SU-DHL-6 (cell line): ENCODE results near the gene PDGFC.

Experiments
- H2AFZ ChIP-seq: fragments of 200-600 bp; sonication (generic); 2 replicates; pipeline ENCODE4 v1.6.1; 2014; ENCODE audit warnings: low read depth, mild to moderate bottlenecking, moderate library complexity, mixed read lengths, antibody characterized with exemption, low read length; ENCODE audit not compliant: severe bottlenecking
- H3F3A ChIP-seq: fragments of 200-600 bp; shearing (Covaris generic); 2 replicates; pipeline ENCODE4 v1.6.0; 2016; ENCODE audit warnings: antibody characterized with exemption, mild to moderate bottlenecking; ENCODE audit not compliant: insufficient read depth
- H3K27ac ChIP-seq: fragments of 200-600 bp; sonication (generic); 2 replicates; pipeline ENCODE4 v1.5.1; 2016; ENCODE audit warnings: low read depth, mild to moderate bottlenecking, low read length, moderate library complexity, mixed read lengths
- H3K27me3 ChIP-seq: fragments of 200-600 bp; sonication (generic), shearing (Covaris generic); 2 replicates; pipeline ENCODE4 v1.6.0; 2014; ENCODE audit warnings: mild to moderate bottlenecking, low read length
- H3K36me3 ChIP-seq: fragments of 200-600 bp; sonication (generic); 2 replicates; pipeline ENCODE4 v1.6.1; 2014; ENCODE audit warnings: mild to moderate bottlenecking, low read length, mixed read lengths
- H3K4me2 ChIP-seq: fragments of 300-600, 200-600 bp; shearing (Covaris generic), sonication (generic); 2 replicates; pipeline ENCODE4 v1.6.0; 2014; ENCODE audit warnings: low read length, low read depth, mild to moderate bottlenecking; ENCODE audit not compliant: poor library complexity, severe bottlenecking
- H3K4me3 ChIP-seq: fragments of 200-600 bp; sonication (generic); 2 replicates; pipeline ENCODE4 v1.5.1; 2014; ENCODE audit warnings: antibody characterized with exemption, low read length, mild to moderate bottlenecking, mixed read lengths; ENCODE audit not compliant: insufficient read depth, poor library complexity, severe bottlenecking
- H3K79me2 ChIP-seq: fragments of 200-600 bp; sonication (generic); 2 replicates; pipeline ENCODE4 v1.6.1; 2014; ENCODE audit warnings: mild to moderate bottlenecking, low read length, moderate library complexity; ENCODE audit not compliant: insufficient read depth
- H3K9ac ChIP-seq: fragments of 200-600 bp; sonication (generic); 2 replicates; pipeline ENCODE4 v1.7.0; 2014; ENCODE audit warnings: mild to moderate bottlenecking, low read length
- H3K9me2 ChIP-seq: fragments of 200-600 bp; sonication (generic); replicated peaks from 2 replicates; pipeline ENCODE4 v1.6.1; 2014; ENCODE audit warnings: low read length; ENCODE audit not compliant: insufficient read depth
- H3K9me3 ChIP-seq: fragments of 200-600 bp; sonication (generic); 2 replicates; pipeline ENCODE4 v1.6.1; 2014; ENCODE audit warnings: low read length, mixed read lengths; ENCODE audit not compliant: insufficient read depth
- H4K20me1 ChIP-seq: fragments of 200-600 bp; sonication (generic); 2 replicates; pipeline ENCODE4 v1.6.1; 2014; ENCODE audit warnings: low read depth, mild to moderate bottlenecking, antibody characterized with exemption, low read length, moderate library complexity, mixed read lengths
- EZH2phosphoT487 ChIP-seq: fragments of 200-600 bp; sonication (generic), shearing (Covaris generic); conservative IDR thresholded peaks from 2 replicates; pipeline ENCODE4 v1.6.1; 2018; ENCODE audit warnings: mild to moderate bottlenecking, antibody characterized with exemption, low read length, moderate library complexity, mixed read lengths
- TF ChIP-seq, protein P1 (sequence below): fragments of 200-600 bp; sonication (generic); IDR thresholded peaks from one replicate; pipeline ENCODE4 v1.5.1; 2017; ENCODE audit warnings: antibody characterized with exemption, mild to moderate bottlenecking, low read length, moderate library complexity; ENCODE audit not compliant: insufficient read depth, poor library complexity, severe bottlenecking

Gene PDGFC

GRCh38 chr4:157005193-157005592 lies 33.6 kb upstream of the PDGFC start:
- no peaks in the 10 kb centered on the region for H4K20me1 ChIP-seq
- H3K4me2 ChIP-seq = no peak overlapping the region
- no peak overlapping the region for H3K4me3 ChIP-seq
- no peaks in the 10 kb centered on the region for H3K36me3 ChIP-seq
- H3K79me2 ChIP-seq = no peaks in the 10 kb centered on the region
- no peaks in the 10 kb centered on the region for H3F3A ChIP-seq
- H2AFZ ChIP-seq = no peak overlapping the region
- no peaks in the 10 kb centered on the region for H3K9me3 ChIP-seq
- H3K27ac ChIP-seq = no peak overlapping the region
- no peaks in the 10 kb centered on the region for H3K9me2 ChIP-seq
- H3K27me3 ChIP-seq = no peaks in the 10 kb centered on the region
- TF ChIP-seq EZH2phosphoT487 = no peak
- TF ChIP-seq, protein P1, sequence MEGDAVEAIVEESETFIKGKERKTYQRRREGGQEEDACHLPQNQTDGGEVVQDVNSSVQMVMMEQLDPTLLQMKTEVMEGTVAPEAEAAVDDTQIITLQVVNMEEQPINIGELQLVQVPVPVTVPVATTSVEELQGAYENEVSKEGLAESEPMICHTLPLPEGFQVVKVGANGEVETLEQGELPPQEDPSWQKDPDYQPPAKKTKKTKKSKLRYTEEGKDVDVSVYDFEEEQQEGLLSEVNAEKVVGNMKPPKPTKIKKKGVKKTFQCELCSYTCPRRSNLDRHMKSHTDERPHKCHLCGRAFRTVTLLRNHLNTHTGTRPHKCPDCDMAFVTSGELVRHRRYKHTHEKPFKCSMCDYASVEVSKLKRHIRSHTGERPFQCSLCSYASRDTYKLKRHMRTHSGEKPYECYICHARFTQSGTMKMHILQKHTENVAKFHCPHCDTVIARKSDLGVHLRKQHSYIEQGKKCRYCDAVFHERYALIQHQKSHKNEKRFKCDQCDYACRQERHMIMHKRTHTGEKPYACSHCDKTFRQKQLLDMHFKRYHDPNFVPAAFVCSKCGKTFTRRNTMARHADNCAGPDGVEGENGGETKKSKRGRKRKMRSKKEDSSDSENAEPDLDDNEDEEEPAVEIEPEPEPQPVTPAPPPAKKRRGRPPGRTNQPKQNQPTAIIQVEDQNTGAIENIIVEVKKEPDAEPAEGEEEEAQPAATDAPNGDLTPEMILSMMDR = no peak
- H3K9ac ChIP-seq = no peak overlapping the region

DNA sequence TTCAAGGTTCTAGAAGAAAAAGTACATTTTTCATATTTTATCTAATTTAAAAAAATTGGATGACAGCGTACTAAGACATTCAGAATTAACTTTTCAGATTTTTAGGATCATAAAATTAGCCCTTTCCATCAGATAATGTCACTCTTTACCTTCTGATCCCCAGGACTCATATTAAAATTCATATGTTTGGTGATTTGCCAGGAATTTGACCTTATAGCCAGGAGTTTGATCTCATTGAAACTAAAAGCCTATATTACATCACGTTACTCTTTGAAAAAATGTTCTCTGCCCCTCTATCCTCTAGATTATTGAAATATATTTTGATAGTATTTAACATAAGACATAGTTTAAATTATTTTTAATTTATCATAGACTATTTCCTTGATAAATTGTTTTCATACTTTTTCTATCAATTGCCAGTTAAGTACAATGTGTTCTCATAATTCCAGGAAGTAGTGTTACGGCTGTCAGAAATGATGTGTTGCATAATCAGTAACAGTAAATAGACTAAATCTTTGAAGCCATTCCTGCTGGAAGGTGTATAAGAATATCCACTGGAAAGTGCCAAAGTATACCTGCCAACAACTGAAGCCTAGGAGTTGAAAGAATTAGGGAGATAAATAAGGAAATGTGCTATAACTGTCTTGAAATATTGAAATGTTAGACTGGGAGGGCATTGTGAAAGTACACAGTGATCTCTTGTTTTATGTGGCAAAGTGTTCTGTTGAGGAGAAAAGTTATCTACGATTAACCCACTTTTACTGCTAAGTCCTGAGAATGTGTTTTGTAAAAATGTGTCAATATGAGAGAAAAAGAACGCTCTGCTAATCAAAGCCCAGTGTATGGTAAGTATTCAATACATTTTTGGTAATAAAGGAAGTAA lies 32.9 kb upstream of the PDGFC start:
- Histone ChIP-seq H3K9ac (no peak overlapping the region), H2AFZ (no peak overlapping the region), H3F3A (no peaks in the 10 kb centered on the region), H3K27me3 (no peaks in the 10 kb centered on the region), H3K4me2 (no peak overlapping the region), H3K9me2 (no peaks in the 10 kb centered on the region), H3K36me3 (no peaks in the 10 kb centered on the region), H4K20me1 (no peaks in the 10 kb centered on the region), H3K79me2 (no peaks in the 10 kb centered on the region), H3K27ac (no peak overlapping the region), H3K9me3 (no peaks in the 10 kb centered on the region), H3K4me3 (no peak overlapping the region)
- TF ChIP-seq, protein P1 = no peak
- TF ChIP-seq EZH2phosphoT487 = no peak

DNA sequence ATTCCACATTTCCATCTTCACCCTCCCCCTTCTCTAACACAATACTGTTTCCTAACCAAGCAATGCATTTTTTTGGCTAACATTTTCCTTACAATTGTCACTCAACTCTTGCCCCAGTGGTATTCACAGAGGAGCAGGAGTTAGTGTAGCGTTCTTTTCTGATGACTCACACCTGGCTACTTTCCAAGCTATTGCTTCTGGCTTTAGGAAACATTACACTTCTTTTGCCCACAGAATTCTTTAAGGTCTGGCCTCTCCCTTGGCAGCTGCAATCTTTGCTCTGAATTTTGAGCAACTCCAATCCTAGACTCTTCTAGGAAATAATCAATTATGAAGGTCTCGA lies 27.5 kb upstream of the PDGFC start:
- H3K27ac ChIP-seq = no peak overlapping the region
- no peak overlapping the region for H3K9ac ChIP-seq

More for the DNA sequence above, 27.5 kb upstream of the PDGFC start:
- H3K4me3 ChIP-seq = no peak overlapping the region
- no peaks in the 10 kb centered on the region for H3K9me3 ChIP-seq
- H4K20me1 ChIP-seq = no peaks in the 10 kb centered on the region
- H3K27me3 ChIP-seq = no peaks in the 10 kb centered on the region
- no peak overlapping the region for H2AFZ ChIP-seq
- no peaks in the 10 kb centered on the region for H3K9me2 ChIP-seq
- no peaks in the 10 kb centered on the region for H3F3A ChIP-seq
- no peaks in the 10 kb centered on the region for H3K79me2 ChIP-seq
- no peak overlapping the region for H3K4me2 ChIP-seq
- no peaks in the 10 kb centered on the region for H3K36me3 ChIP-seq
- TF ChIP-seq, protein P1 = no peak
- no peak for TF ChIP-seq EZH2phosphoT487
